Caco-2 (cell line): ENCODE results near the gene IL10RB. TPM values are rescaled to one million over a fixed set of nuclear protein-coding genes. Genes with fewer than 3 reads are reported as not detected.

ENCODE experiments used
- BruUV-seq: library from RNA; stranded (reverse); fragments of 400-500 nt; replicated peaks from 2 replicates; lab custom pipeline; 2021; lab: Mats Ljungman, UMichigan
- CTCF ChIA-PET: fragments of 300-600 bp; sonication (Branson Sonifier 250); formaldehyde crosslinking; loops from one replicate; lab custom pipeline; 2022; ENCODE audit warnings: antibody characterized with exemption; lab: Charles Lee
- POLR2A ChIA-PET: fragments of 300-600 bp; sonication (Branson Sonifier 250); formaldehyde crosslinking; loops from one replicate; lab custom pipeline; 2022; ENCODE audit warnings: antibody characterized with exemption; lab: Charles Lee
- DNase-seq, 2 experiments: peaks; one replicate each; pipeline versions ENCODE4 v3.0.0 to v3.0.0-alpha.2; 2020 to 2022
- H3K27me3 ChIP-seq: replicated peaks from 2 replicates; pipeline ENCODE4 v1.6.0; 2011; ENCODE audit warnings: low read length; ENCODE audit not compliant: control insufficient read depth, insufficient read depth
- H3K36me3 ChIP-seq: 2 replicates; pipeline ENCODE4 v1.5.1; 2011; ENCODE audit warnings: low read length; ENCODE audit not compliant: control insufficient read depth, insufficient read depth
- H3K4me1 ChIP-seq: fragments of 250-450 bp; sonication (Bioruptor Pico); 2 replicates; pipeline ENCODE4 v1.5.1; 2020; ENCODE audit warnings: mild to moderate bottlenecking
- H3K4me3 ChIP-seq: 2 replicates; pipeline ENCODE4 v1.5.1; 2011; ENCODE audit warnings: low read depth, mild to moderate bottlenecking, control low read depth, low read length
- H3K9me3 ChIP-seq: fragments of 250-450 bp; sonication (Bioruptor Pico); 2 replicates; pipeline ENCODE4 v1.5.1; 2020; ENCODE audit warnings: mild to moderate bottlenecking, moderate library complexity
- H3K27ac Mint-ChIP-seq: one replicate; pipeline ENCODE4 v1.8.0; 2022; ENCODE audit warnings: mixed read lengths; ENCODE audit not compliant: unreplicated experiment
- H3K27me3 Mint-ChIP-seq: one replicate; pipeline ENCODE4 v1.8.0; 2022; ENCODE audit warnings: mixed read lengths; ENCODE audit not compliant: insufficient read depth, unreplicated experiment
- H3K36me3 Mint-ChIP-seq: one replicate; pipeline ENCODE4 v1.8.0; 2022; ENCODE audit warnings: mild to moderate bottlenecking, mixed read lengths; ENCODE audit not compliant: insufficient read depth, unreplicated experiment
- H3K4me1 Mint-ChIP-seq: one replicate; pipeline ENCODE4 v1.8.0; 2022; ENCODE audit warnings: low read depth, mixed read lengths; ENCODE audit not compliant: unreplicated experiment
- H3K4me3 Mint-ChIP-seq: one replicate; pipeline ENCODE4 v1.8.0; 2022; ENCODE audit warnings: mild to moderate bottlenecking, moderate library complexity, mixed read lengths; ENCODE audit not compliant: unreplicated experiment
- H3K9me3 Mint-ChIP-seq: one replicate; pipeline ENCODE4 v1.8.0; 2022; ENCODE audit warnings: mixed read lengths; ENCODE audit not compliant: unreplicated experiment
- intact Hi-C: fragments of 100-400 bp; cut with micrococcal nuclease; formaldehyde crosslinking; loops from one replicate; pipeline ENCODE4 v1.10.0; 2022; ENCODE audit not compliant: unreplicated experiment
- total RNA-seq: library from RNA; stranded (reverse); gene quantifications from 2 replicates; pipeline ENCODE4 v1.2.3, GENCODE V29; 2022
- TF ChIP-seq, protein P1 (sequence below), 2 experiments: fragments of 200-600 bp in 1 of 2; IDR thresholded peaks; 1 replicate in 1 of 2; 2 replicates in 1 of 2; pipeline versions ENCODE4 v1.5.1 to v1.8.0; 2011 to 2022; ENCODE audit warnings: antibody characterized with exemption in 1 of 2, control low read depth in 1 of 2, inconsistent platforms in 1 of 2, low read depth in 1 of 2, low read length in 1 of 2, mild to moderate bottlenecking in 1 of 2, moderate library complexity in 1 of 2; ENCODE audit not compliant: insufficient read depth in 1 of 2, severe bottlenecking in 1 of 2, unreplicated experiment in 1 of 2

The IL10RB gene
- total RNA-seq, 1 experiment from 2014 or later, result 13.1 TPM

DNA sequence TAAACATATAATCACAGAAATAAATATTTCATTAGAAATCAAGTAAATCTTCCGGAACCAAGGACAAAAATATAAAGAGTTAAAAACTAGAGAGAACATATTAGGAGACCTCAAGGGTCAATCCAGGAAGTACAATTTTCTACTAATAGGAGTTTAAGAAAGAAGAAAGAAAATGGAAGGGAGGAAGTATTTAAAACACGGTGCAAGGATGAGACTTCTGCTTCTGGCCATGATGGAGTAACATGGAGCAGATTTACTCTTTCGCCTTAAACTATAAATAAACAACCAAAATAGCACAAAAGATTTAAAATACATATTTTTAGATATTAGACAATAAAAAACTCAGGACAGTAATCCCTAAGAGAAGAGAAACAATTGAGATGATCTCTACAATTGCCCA lies 46.0 kb downstream of the IL10RB start:
- H3K27ac Mint-ChIP-seq, result no peak overlapping the region
- H3K4me3 Mint-ChIP-seq, result no peak overlapping the region

DNA sequence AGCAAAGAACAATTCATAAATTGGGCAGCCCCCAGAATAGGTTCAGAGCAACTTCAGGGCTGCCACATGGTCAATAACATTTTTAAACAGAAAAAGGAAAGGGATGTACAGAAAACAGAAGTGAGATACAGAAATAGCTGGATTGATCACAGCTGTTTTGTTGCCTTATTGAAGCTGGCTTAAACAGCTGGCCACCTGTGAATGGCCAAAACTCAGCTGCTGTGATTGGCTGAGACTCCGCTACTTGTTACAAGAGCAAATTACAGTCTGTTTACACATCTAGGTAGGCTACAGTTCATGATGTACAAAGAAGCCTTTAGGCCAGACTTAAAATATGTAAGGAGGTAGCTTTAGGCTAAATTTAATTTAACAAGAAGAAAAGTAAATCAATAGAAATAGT lies 47.0 kb downstream of the IL10RB start:
- H3K9me3 Mint-ChIP-seq, result no peaks in the 10 kb centered on the region
- Histone ChIP-seq H3K9me3 (no peaks in the 10 kb centered on the region; the same call in 1 of the 2 replicates), H3K36me3 (no peaks in the 10 kb centered on the region), H3K4me3 (no peak overlapping the region), H3K27me3 (no peaks in the 10 kb centered on the region; the same call in 1 of the 2 replicates), H3K4me1 (no peaks in the 10 kb centered on the region)
- H3K27ac Mint-ChIP-seq, result no peak overlapping the region
- no peak overlapping the region for H3K4me3 Mint-ChIP-seq
- no peaks in the 10 kb centered on the region for H3K4me1 Mint-ChIP-seq
- no peaks in the 10 kb centered on the region for H3K36me3 Mint-ChIP-seq
- no TSS peak for BruUV-seq
- TF ChIP-seq, protein P1, sequence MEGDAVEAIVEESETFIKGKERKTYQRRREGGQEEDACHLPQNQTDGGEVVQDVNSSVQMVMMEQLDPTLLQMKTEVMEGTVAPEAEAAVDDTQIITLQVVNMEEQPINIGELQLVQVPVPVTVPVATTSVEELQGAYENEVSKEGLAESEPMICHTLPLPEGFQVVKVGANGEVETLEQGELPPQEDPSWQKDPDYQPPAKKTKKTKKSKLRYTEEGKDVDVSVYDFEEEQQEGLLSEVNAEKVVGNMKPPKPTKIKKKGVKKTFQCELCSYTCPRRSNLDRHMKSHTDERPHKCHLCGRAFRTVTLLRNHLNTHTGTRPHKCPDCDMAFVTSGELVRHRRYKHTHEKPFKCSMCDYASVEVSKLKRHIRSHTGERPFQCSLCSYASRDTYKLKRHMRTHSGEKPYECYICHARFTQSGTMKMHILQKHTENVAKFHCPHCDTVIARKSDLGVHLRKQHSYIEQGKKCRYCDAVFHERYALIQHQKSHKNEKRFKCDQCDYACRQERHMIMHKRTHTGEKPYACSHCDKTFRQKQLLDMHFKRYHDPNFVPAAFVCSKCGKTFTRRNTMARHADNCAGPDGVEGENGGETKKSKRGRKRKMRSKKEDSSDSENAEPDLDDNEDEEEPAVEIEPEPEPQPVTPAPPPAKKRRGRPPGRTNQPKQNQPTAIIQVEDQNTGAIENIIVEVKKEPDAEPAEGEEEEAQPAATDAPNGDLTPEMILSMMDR (IDR thresholded peaks at IDR 0.05; ENCODE audit: insufficient read depth in 1 of 2, low read depth in 1 of 2, low read length in 1 of 2, severe bottlenecking in 1 of 2, unreplicated experiment in 1 of 2), result no peak
- no peak for DNase-seq
- ChIA-PET CTCF (no interaction called here), POLR2A (no interaction called here)
- intact Hi-C loops, result no loop called here
- H3K27me3 Mint-ChIP-seq, result peaks cover 11% of the 10 kb centered on the region

More for the DNA sequence above, 46.0 kb downstream of the IL10RB start:
- Histone ChIP-seq H3K4me1 (no peaks in the 10 kb centered on the region), H3K36me3 (no peaks in the 10 kb centered on the region), H3K27me3 (no peaks in the 10 kb centered on the region), H3K9me3 (no peaks in the 10 kb centered on the region; the same call in 1 of the 2 replicates), H3K4me3 (no peak overlapping the region)
- Mint-ChIP-seq H3K27me3 (peaks cover 8% of the 10 kb centered on the region), H3K36me3 (no peaks in the 10 kb centered on the region), H3K4me1 (no peaks in the 10 kb centered on the region), H3K9me3 (no peaks in the 10 kb centered on the region)
- DNase-seq, result no peak
- ChIA-PET POLR2A (no interaction called here), CTCF (no interaction called here)
- TF ChIP-seq, protein P1 (IDR thresholded peaks at IDR 0.05; ENCODE audit: insufficient read depth in 1 of 2, low read depth in 1 of 2, low read length in 1 of 2, severe bottlenecking in 1 of 2, unreplicated experiment in 1 of 2), result no peak
- intact Hi-C loops, result no loop called here
- BruUV-seq, result no TSS peak

DNA sequence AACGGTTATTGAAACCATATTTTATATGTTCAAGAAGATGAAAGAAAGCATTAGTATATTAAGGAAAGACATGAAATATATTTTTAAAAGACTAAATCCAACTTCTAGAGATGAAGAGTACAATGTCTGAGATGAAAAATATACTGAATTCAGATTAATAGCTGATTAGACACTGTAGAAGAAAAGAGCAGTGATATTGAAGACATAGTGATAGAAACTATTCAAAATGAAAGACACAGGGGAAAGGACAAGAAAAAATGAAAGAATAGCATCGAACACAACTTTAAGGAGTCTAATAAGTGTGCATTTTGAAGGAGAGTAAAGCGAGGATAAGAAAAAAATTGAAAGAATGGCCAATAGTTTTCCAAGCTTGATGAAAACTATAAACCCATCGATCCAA lies 47.4 kb downstream of the IL10RB start:
- no TSS peak for BruUV-seq
- H3K9me3 Mint-ChIP-seq, result no peaks in the 10 kb centered on the region
- H3K9me3 ChIP-seq, result no peaks in the 10 kb centered on the region; the same call in 1 of the 2 replicates
- H3K4me1 Mint-ChIP-seq, result no peaks in the 10 kb centered on the region
- H3K4me1 ChIP-seq, result no peaks in the 10 kb centered on the region
- no peak overlapping the region for H3K27ac Mint-ChIP-seq
- H3K36me3 ChIP-seq, result no peaks in the 10 kb centered on the region
- no peak for DNase-seq
- H3K27me3 Mint-ChIP-seq, result peaks cover 11% of the 10 kb centered on the region
- no peak overlapping the region for H3K4me3 ChIP-seq
- ChIA-PET POLR2A (no interaction called here), CTCF (interaction anchor here (0.6 kb wide), 1 partner anchor 331 kb away, joined by 4 read pairs; no protein-coding TSS in a partner anchor)
- H3K4me3 Mint-ChIP-seq, result no peak overlapping the region
- no peaks in the 10 kb centered on the region for H3K36me3 Mint-ChIP-seq
- no peaks in the 10 kb centered on the region; the same call in 1 of the 2 replicates for H3K27me3 ChIP-seq
- intact Hi-C loops, result no loop called here
- TF ChIP-seq, protein P1 (IDR thresholded peaks at IDR 0.05; ENCODE audit: insufficient read depth in 1 of 2, low read depth in 1 of 2, low read length in 1 of 2, severe bottlenecking in 1 of 2, unreplicated experiment in 1 of 2), result no peak
